ENCODE results near the gene AACS. TPM values are rescaled to one million over a fixed set of nuclear protein-coding genes. Genes with fewer than 3 reads are reported as not detected.

AACS gene
- total and polyA plus RNA-seq, 2 of the 13 experiments (the other 11 are each of a cell fraction or from before 2014, with no cell fraction given) = 23.3 to 28.8 TPM

- no TSS peak for BruUV-seq (replicated peaks)
- CTCF ChIA-PET (ENCODE audit: low intra/inter-chr PET ratio, low total read pairs) = no interaction called here
Observed at GRCh38 chr12:125178222-125178621, 113.0 kb downstream of the AACS start.

More at GRCh38 chr12:125178222-125178621, 113.0 kb downstream of the AACS start:
- DNase-seq (ENCODE audit: low spot score) (no peak), FAIRE-seq (no peak), ATAC-seq (no peak)
- POLR2A ChIA-PET = no interaction called here
- 8% methylated on average over 2 of the region's 2 CpGs for WGBS (ENCODE audit: low lambda C conversion rate)
- intact Hi-C loops (cut with micrococcal nuclease; ENCODE audit: unreplicated experiment) (no loop called here), in situ Hi-C loops (cut with HindIII; ENCODE audit: extremely low pct_ligation_motif_present, low pct_unique_long_range_greater_than_20kb) (no loop called here)
- Histone ChIP-seq H2AFZ (ENCODE audit: low read length) (no peak overlapping the region), H3K9me3 (ENCODE audit: low read length) (no peaks in the 10 kb centered on the region), H3K36me3 (replicated peaks in 1 of 2; ENCODE audit: control insufficient read depth in 1 of 2, insufficient read depth in 2 of 2, low read length in 2 of 2) (no peaks in the 10 kb centered on the region), H3K4me2 (ENCODE audit: low read depth, low read length) (no peak overlapping the region), H3K4me1 (ENCODE audit: insufficient read depth, low read length) (no peaks in the 10 kb centered on the region), H3K27me3 (ENCODE audit: control insufficient read depth in 1 of 2, insufficient read depth in 2 of 2, low read length in 2 of 2) (peaks cover 0 to 6% of the 10 kb centered on the region in 2 experiments; a peak in 2 of 5 replicates), H3K4me3 (replicated peaks in 1 of 3; ENCODE audit: insufficient read depth in 1 of 3, low read depth in 2 of 3, low read length in 3 of 3) (no peak overlapping the region), H3K9ac (ENCODE audit: insufficient read depth, low read depth, low read length) (no peak overlapping the region), H3K27ac (ENCODE audit: extremely low read length, insufficient read depth, low read length) (no peak overlapping the region), H4K20me1 (ENCODE audit: insufficient read depth, low read length) (no peaks in the 10 kb centered on the region), H3K79me2 (ENCODE audit: insufficient read depth, low read length) (no peaks in the 10 kb centered on the region)
- TF ChIP-seq RCOR2 (CRISPR knock-in tag; IDR thresholded peaks at IDR 0.05) (no peak), CBFB (CRISPR knock-in tag; IDR thresholded peaks at IDR 0.05) (no peak), ZNF598 (CRISPR knock-in tag; IDR thresholded peaks at IDR 0.05; ENCODE audit: borderline replicate concordance) (no peak), DMAP1 (CRISPR knock-in tag; IDR thresholded peaks at IDR 0.05) (no peak), ZNF329 (CRISPR knock-in tag; IDR thresholded peaks at IDR 0.05; ENCODE audit: low read depth) (peak; percentile 88), ZFP36 (IDR thresholded peaks at IDR 0.05; ENCODE audit: borderline replicate concordance, low read depth, low read length, partially characterized antibody) (no peak)
- TF ChIP-seq, protein P1, sequence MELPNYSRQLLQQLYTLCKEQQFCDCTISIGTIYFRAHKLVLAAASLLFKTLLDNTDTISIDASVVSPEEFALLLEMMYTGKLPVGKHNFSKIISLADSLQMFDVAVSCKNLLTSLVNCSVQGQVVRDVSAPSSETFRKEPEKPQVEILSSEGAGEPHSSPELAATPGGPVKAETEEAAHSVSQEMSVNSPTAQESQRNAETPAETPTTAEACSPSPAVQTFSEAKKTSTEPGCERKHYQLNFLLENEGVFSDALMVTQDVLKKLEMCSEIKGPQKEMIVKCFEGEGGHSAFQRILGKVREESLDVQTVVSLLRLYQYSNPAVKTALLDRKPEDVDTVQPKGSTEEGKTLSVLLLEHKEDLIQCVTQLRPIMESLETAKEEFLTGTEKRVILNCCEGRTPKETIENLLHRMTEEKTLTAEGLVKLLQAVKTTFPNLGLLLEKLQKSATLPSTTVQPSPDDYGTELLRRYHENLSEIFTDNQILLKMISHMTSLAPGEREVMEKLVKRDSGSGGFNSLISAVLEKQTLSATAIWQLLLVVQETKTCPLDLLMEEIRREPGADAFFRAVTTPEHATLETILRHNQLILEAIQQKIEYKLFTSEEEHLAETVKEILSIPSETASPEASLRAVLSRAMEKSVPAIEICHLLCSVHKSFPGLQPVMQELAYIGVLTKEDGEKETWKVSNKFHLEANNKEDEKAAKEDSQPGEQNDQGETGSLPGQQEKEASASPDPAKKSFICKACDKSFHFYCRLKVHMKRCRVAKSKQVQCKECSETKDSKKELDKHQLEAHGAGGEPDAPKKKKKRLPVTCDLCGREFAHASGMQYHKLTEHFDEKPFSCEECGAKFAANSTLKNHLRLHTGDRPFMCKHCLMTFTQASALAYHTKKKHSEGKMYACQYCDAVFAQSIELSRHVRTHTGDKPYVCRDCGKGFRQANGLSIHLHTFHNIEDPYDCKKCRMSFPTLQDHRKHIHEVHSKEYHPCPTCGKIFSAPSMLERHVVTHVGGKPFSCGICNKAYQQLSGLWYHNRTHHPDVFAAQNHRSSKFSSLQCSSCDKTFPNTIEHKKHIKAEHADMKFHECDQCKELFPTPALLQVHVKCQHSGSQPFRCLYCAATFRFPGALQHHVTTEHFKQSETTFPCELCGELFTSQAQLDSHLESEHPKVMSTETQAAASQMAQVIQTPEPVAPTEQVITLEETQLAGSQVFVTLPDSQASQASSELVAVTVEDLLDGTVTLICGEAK (IDR thresholded peaks at IDR 0.05) = no peak
- TF ChIP-seq, protein P1 (CRISPR knock-in tag; IDR thresholded peaks at IDR 0.05) = no peak
- TF ChIP-seq, protein P2, sequence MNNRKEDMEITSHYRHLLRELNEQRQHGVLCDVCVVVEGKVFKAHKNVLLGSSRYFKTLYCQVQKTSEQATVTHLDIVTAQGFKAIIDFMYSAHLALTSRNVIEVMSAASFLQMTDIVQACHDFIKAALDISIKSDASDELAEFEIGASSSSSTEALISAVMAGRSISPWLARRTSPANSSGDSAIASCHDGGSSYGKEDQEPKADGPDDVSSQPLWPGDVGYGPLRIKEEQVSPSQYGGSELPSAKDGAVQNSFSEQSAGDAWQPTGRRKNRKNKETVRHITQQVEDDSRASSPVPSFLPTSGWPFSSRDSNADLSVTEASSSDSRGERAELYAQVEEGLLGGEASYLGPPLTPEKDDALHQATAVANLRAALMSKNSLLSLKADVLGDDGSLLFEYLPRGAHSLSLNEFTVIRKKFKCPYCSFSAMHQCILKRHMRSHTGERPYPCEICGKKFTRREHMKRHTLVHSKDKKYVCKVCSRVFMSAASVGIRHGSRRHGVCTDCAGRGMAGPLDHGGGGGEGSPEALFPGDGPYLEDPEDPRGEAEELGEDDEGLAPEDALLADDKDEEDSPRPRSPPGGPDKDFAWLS (CRISPR knock-in tag; IDR thresholded peaks at IDR 0.05; ENCODE audit: borderline replicate concordance) = no peak
